ENCODE data around the gene GFPT2.

The GFPT2 gene

GRCh38 chr5:180332861-180333260 lies 20.3 kb downstream of the GFPT2 start:
- DNase-seq (ENCODE audit: low read depth): no peak

- no peak for DNase-seq (ENCODE audit: low read depth)
These were observed 21.1 kb downstream of the GFPT2 start for GRCh38 chr5:180332051-180332517.

DNA sequence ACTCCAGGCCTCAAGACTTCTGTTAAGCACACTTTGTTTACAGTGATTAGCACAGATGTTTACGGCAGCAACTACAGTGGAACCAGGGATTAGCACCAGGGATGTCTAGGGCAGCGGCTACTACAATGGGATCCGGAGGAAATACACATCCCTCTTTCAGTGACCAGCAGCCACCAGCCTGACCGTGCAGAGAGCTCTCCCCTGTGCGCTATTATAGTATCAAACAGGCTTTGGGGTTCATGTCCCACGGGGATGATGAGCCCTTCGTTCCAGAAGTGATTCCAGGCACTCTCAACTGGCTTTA lies 21.5 kb downstream of the GFPT2 start:
- no peak for DNase-seq (ENCODE audit: low read depth)

- no peak for DNase-seq (ENCODE audit: low read depth)
These were observed 22.1 kb downstream of the GFPT2 start for GRCh38 chr5:180330810-180331646.

DNA sequence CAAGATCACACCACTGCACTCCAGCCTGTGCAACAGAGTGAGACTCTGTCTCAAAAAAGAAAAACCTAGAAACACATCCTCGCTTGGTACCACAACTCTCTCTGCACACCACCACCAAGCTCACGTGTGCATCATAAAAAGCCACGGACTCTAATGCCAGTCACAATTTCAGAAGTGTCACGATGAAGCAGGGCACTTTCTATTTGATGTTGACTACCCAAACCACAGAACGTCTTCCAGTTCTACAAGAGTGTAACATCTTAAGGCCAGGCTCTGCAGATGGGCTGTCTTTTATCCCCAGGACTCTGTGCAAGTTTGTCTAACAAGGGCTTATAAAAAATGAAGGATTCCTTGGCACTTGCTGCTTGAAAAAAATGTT lies 22.9 kb downstream of the GFPT2 start:
- no peak for DNase-seq (ENCODE audit: low read depth)

DNA sequence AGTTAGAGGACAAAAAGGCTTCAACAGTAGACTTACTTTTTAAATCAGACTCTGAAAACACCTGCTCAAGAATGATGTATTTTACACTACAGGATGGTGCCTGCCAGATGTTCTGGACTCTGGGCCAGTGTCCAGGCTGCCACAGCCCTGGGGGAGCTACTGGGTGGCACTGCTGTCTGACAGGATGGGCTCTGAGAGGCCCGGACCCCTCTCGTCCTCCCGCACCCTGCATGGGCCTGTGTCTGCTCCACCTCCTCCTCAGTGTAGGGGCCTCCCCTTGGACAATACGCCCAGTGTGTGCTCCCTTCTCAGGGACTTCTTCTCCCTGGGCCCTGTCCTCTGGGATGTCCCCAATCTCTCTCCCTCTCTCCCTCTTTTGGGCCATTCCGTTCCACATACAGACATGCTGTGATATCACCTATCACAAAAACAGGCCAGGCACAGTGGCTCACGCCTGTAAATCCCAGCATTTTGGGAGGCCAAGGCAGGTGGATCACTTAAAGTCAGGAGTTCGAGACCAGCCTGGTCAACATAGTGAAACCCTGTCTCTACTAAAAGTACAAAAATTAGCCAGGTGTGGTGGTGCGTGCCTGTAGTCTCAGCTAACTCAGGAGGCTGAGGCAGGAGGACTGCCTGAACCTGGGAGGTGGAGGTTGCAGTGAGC lies 23.4 kb downstream of the GFPT2 start:
- DNase-seq (ENCODE audit: low read depth): no peak

GRCh38 chr5:180329138-180329435 lies 24.0 kb downstream of the GFPT2 start:
- DNase-seq (ENCODE audit: low read depth): no peak

- DNase-seq (ENCODE audit: low read depth): peak; percentile 56
These were observed 24.6 kb downstream of the GFPT2 start for GRCh38 chr5:180328296-180329137.

GRCh38 chr5:180326989-180327565 lies 26.1 kb downstream of the GFPT2 start:
- DNase-seq (ENCODE audit: low read depth): no peak

- DNase-seq (ENCODE audit: low read depth): no peak
These were observed 28.6 kb downstream of the GFPT2 start for GRCh38 chr5:180324601-180324950.

DNA sequence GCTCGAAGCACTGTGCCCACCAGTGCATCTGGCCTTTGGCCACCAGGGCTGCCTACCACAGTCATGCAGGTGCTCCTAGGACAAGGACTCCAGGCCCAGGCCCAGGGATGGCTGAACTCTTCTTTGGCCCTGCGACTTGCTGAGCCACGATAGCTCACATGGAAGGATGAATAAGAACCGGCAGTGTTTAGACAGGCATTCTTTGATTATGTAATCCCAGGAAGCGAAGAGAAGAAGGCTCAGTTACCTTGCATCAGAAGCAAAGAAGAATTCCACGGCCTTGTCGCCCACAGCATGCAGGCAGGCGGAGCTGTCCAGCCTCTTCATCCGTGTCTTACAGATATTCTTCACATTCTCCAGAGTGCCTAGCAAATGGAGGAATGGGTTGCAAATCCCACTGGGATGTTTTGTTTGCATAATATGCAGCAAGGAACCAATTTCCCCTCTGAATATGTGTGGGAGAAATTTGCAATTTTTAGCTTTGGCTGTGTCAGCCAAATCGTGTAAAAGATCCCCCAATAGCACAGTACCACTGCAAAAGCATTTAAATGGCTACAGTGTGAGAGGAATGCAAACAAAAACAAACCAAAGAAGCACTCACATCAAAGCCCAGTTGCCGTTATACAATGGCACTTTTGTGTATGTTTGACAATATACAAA lies 29.1 kb downstream of the GFPT2 start:
- no peak for DNase-seq (ENCODE audit: low read depth)

GRCh38 chr5:180323160-180323559 lies 30.0 kb downstream of the GFPT2 start:
- DNase-seq (ENCODE audit: low read depth): no peak

DNA sequence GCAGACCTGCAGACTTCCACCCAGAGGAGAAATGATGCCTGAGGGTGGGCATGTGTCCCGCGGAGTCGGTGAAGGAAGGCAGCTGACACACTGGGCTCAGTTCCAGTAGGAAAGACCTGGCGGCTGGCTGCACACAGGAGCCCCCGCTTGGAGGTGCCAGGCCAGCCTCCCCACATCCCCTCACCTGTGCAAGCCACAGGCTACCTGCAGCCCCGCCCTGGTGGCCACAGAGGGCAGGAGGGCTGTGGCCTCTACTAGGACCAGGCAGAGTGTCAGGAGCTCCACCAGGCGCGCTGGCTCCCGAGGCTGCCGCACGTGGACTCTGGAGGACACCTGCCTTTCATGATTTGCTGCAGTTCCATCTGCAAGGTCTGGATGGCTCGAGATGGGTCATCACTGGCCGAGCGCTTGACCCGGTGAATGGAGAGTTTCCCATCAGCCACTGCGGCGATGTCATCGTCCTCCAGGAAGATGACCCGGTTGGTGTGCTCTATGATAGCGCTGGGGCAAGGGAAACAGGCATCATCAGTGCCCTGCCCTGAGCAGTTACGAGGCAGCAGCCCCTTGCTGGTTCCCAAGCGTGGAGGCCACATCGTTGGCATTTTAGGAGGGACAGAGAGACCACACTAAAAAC lies 34.6 kb downstream of the GFPT2 start:
- no peak for DNase-seq (ENCODE audit: low read depth)

DNA sequence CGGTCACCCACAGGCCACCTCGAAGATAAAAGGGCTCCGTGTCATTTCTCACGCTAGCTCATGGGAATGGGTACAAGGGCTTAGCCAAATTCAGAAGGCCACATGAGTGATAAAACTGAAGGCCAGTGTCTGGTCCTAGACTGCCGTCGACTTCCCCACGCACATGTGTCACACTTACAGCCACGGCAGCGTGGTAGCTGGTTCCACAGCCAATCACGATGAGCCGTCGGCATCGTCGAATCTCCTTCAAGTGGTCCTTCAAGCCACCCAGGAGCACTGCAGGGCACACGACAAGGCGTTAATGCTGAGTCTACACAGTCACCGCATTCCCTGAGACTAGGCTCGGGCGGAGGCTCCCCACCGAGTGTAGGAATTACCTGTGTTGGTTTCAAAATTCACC lies 36.5 kb downstream of the GFPT2 start:
- no peak for DNase-seq (ENCODE audit: low read depth)

- DNase-seq (ENCODE audit: low read depth): peak; percentile 39
These were observed 37.3 kb downstream of the GFPT2 start for GRCh38 chr5:180315762-180316212.

DNA sequence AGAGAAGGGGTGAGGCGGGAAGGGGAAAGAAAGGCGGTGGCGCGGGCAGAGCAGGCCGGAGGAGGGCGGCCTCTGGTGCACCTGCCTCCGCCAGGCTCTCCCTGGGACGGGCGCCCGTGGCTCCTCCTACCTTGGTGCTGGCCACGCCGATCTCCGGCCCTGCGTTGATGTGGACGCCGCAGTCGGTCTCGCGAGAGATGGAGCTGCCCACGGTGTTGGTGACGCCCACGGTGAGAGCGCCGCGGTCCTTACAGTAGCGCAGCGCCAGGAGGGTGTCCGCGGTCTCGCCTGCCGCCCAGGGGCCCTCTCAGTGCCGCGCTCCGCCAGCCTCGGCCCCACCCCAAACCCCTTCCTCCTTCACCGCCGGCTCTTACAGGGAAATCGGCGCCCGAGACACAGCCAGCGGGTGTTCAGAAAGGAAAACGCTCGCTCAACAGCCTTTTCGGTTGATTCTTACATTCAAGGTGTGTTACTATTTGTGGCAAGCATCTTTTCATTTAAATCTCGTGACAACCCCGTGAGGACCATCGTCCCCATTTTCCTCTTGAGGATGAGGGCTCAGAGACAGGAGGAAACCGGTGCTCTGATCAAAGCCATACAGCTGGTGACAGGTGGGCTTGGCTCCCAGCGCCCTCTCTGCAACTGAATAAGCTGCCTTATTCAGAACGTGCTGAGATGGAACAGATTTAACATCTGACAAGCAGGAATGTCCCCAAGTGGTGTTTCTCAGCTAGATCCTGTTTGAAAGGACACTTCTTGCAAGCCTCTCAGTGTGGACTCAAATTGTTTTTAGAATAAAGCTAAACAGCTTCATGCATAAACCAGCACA lies 39.2 kb downstream of the GFPT2 start:
- DNase-seq (ENCODE audit: low read depth): peak; percentile 47

- no peak for DNase-seq (ENCODE audit: low read depth)
These were observed 41.9 kb downstream of the GFPT2 start for GRCh38 chr5:180311216-180311615.

DNA sequence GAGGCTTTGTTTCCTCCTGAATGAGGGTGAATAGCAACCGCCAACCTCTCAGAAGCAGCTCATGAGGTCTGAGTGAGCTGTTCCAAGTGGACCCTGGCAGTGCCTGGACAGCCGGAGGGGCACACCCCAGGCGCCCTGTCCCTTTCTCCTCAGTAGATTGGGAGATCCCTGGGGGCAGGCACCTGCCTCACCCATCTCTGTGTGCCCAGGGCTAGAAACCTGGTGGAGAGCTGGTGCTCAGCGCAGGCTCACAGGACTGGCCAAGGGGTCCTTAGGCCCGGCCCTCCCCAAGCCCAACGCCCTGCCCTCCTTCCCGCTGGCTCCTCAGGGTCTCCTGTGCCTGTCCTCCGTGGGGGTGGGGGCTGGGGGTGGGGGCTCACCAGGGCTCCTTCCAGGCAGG lies 46.3 kb downstream of the GFPT2 start:
- DNase-seq (ENCODE audit: low read depth): no peak

GRCh38 chr5:180305481-180305880 lies 47.7 kb downstream of the GFPT2 start:
- DNase-seq (ENCODE audit: low read depth): no peak

Data from T-helper 22 cell (primary cell).